ENCODE measurements around the gene BUB1B. TPM values are rescaled to one million over a fixed set of nuclear protein-coding genes. Genes with fewer than 3 reads are reported as not detected.

The BUB1B gene
- total and polyA plus RNA-seq, 9 of the 15 experiments (the other 6 are each of a cell fraction or from before 2014, with no cell fraction given), result 28.7 to 113 (median 82.2) TPM

DNA sequence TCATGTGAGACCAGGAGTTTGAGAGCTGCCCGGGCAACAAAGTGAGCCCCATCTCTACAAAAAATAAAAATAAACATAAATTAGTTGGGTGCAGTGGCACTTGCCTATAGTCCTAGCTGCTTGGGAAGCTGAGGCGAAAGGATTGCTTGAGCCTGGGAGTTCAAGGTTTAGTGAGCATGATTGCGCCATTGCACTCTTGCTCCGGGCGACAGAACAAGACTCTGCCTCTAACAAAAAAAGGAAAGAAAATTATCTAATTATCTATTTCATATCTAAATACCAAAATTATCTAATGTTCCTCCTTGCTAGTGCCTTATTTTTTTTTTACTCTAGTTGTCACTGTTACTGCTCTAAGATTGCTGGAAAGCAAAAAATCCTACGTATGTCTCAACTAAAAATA is 61.3 kb downstream of the BUB1B start:
- H3K4me3 ChIP-seq, result no peak overlapping the region
- ChIA-PET CTCF (ENCODE audit: low intra/inter-chr PET ratio) (no interaction called here), POLR2A (interaction anchor here (0.6 kb wide), 1 partner anchor 202 kb away, joined by 4 read pairs; no protein-coding TSS in a partner anchor)
- no peak overlapping the region for H3K9ac ChIP-seq (ENCODE audit: insufficient read depth in 1 of 2, low read depth in 2 of 2, low read length in 2 of 2)
- H3K79me2 ChIP-seq (ENCODE audit: control insufficient read depth, insufficient read depth, low read length), result no peaks in the 10 kb centered on the region
- 97% methylated on average over 6 of the region's 6 CpGs for WGBS (ENCODE audit: insufficient coverage, low coverage, missing lambda C conversion rate)
- no peak overlapping the region for H3K27ac ChIP-seq (ENCODE audit: extremely low read depth, low read depth, low read length)
- in situ Hi-C loops (cut with MboI) (no loop called here), intact Hi-C loops (cut with micrococcal nuclease) (no loop called here)
- DNase-seq (ENCODE audit: extremely low read depth in 1 of 4, low spot score in 3 of 4), result no peak
- no peaks in the 10 kb centered on the region for H4K20me1 ChIP-seq (replicated peaks; ENCODE audit: control insufficient read depth, insufficient read depth, low read length)
- no peak for FAIRE-seq
- ATAC-seq, result no peak
- BruUV-seq (replicated peaks), result no TSS peak
- H3K9me1 ChIP-seq (ENCODE audit: control insufficient read depth, insufficient read depth, low read length), result no peaks in the 10 kb centered on the region
- peaks cover 86% of the 10 kb centered on the region for H3K36me3 ChIP-seq (ENCODE audit: control insufficient read depth, insufficient read depth, low read length)
- no peak overlapping the region for H2AFZ ChIP-seq (ENCODE audit: low read depth, low read length)
- no peaks in the 10 kb centered on the region for H3K27me3 ChIP-seq (ENCODE audit: control insufficient read depth in 2 of 2, insufficient read depth in 2 of 2, low read length in 2 of 2)
- no peak overlapping the region for H3K4me2 ChIP-seq (ENCODE audit: insufficient read depth, low read length)
- no peaks in the 10 kb centered on the region for H3K9me3 ChIP-seq (replicated peaks; ENCODE audit: control insufficient read depth, insufficient read depth, low read depth, low read length)
- no peaks in the 10 kb centered on the region for H3K4me1 ChIP-seq (replicated peaks in 1 of 2; ENCODE audit: control insufficient read depth in 2 of 2, insufficient read depth in 2 of 2, low read length in 2 of 2)
- TF ChIP-seq, protein P1, sequence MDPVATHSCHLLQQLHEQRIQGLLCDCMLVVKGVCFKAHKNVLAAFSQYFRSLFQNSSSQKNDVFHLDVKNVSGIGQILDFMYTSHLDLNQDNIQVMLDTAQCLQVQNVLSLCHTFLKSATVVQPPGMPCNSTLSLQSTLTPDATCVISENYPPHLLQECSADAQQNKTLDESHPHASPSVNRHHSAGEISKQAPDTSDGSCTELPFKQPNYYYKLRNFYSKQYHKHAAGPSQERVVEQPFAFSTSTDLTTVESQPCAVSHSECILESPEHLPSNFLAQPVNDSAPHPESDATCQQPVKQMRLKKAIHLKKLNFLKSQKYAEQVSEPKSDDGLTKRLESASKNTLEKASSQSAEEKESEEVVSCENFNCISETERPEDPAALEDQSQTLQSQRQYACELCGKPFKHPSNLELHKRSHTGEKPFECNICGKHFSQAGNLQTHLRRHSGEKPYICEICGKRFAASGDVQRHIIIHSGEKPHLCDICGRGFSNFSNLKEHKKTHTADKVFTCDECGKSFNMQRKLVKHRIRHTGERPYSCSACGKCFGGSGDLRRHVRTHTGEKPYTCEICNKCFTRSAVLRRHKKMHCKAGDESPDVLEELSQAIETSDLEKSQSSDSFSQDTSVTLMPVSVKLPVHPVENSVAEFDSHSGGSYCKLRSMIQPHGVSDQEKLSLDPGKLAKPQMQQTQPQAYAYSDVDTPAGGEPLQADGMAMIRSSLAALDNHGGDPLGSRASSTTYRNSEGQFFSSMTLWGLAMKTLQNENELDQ (CRISPR knock-in tag; IDR thresholded peaks at IDR 0.05; ENCODE audit: borderline replicate concordance), result no peak
- no peak for TF ChIP-seq ZNF23 (CRISPR knock-in tag; IDR thresholded peaks at IDR 0.05)
- no peak for TF ChIP-seq SUPT5H (IDR thresholded peaks at IDR 0.05)
- TF ChIP-seq, protein P2, sequence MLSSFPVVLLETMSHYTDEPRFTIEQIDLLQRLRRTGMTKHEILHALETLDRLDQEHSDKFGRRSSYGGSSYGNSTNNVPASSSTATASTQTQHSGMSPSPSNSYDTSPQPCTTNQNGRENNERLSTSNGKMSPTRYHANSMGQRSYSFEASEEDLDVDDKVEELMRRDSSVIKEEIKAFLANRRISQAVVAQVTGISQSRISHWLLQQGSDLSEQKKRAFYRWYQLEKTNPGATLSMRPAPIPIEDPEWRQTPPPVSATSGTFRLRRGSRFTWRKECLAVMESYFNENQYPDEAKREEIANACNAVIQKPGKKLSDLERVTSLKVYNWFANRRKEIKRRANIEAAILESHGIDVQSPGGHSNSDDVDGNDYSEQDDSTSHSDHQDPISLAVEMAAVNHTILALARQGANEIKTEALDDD (IDR thresholded peaks at IDR 0.05), result no peak
- TF ChIP-seq PHF21A (IDR thresholded peaks at IDR 0.05; ENCODE audit: borderline replicate concordance, low read depth), result no peak
- no peak for TF ChIP-seq KLF1 (tag; IDR thresholded peaks at IDR 0.05)
- no peak for TF ChIP-seq ADNP (tag; IDR thresholded peaks at IDR 0.05)
- TF ChIP-seq, protein P3, sequence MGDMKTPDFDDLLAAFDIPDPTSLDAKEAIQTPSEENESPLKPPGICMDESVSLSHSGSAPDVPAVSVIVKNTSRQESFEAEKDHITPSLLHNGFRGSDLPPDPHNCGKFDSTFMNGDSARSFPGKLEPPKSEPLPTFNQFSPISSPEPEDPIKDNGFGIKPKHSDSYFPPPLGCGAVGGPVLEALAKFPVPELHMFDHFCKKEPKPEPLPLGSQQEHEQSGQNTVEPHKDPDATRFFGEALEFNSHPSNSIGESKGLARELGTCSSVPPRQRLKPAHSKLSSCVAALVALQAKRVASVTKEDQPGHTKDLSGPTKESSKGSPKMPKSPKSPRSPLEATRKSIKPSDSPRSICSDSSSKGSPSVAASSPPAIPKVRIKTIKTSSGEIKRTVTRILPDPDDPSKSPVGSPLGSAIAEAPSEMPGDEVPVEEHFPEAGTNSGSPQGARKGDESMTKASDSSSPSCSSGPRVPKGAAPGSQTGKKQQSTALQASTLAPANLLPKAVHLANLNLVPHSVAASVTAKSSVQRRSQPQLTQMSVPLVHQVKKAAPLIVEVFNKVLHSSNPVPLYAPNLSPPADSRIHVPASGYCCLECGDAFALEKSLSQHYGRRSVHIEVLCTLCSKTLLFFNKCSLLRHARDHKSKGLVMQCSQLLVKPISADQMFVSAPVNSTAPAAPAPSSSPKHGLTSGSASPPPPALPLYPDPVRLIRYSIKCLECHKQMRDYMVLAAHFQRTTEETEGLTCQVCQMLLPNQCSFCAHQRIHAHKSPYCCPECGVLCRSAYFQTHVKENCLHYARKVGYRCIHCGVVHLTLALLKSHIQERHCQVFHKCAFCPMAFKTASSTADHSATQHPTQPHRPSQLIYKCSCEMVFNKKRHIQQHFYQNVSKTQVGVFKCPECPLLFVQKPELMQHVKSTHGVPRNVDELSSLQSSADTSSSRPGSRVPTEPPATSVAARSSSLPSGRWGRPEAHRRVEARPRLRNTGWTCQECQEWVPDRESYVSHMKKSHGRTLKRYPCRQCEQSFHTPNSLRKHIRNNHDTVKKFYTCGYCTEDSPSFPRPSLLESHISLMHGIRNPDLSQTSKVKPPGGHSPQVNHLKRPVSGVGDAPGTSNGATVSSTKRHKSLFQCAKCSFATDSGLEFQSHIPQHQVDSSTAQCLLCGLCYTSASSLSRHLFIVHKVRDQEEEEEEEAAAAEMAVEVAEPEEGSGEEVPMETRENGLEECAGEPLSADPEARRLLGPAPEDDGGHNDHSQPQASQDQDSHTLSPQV (IDR thresholded peaks at IDR 0.05), result no peak
- no peak for TF ChIP-seq TFAM (CRISPR knock-in tag; conservative IDR thresholded peaks at IDR 0.05)
- no peak for TF ChIP-seq HDAC2 (IDR thresholded peaks at IDR 0.05)
- TF ChIP-seq NFYB (IDR thresholded peaks at IDR 0.05; ENCODE audit: extremely low read depth, insufficient read length), result no peak
- TF ChIP-seq BACH1 (tag; IDR thresholded peaks at IDR 0.05), result no peak
- TF ChIP-seq CEBPG (CRISPR knock-in tag; IDR thresholded peaks at IDR 0.05), result no peak
- TF ChIP-seq CEBPG (tag; conservative IDR thresholded peaks at IDR 0.05 in 1 of 2, IDR thresholded peaks at IDR 0.05 in 1 of 2), result no peak
- TF ChIP-seq, protein P4, sequence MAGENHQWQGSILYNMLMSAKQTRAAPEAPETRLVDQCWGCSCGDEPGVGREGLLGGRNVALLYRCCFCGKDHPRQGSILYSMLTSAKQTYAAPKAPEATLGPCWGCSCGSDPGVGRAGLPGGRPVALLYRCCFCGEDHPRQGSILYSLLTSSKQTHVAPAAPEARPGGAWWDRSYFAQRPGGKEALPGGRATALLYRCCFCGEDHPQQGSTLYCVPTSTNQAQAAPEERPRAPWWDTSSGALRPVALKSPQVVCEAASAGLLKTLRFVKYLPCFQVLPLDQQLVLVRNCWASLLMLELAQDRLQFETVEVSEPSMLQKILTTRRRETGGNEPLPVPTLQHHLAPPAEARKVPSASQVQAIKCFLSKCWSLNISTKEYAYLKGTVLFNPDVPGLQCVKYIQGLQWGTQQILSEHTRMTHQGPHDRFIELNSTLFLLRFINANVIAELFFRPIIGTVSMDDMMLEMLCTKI (IDR thresholded peaks at IDR 0.05; ENCODE audit: partially characterized antibody), result no peak

All from K562 (cell line).